SK-N-SH treated with all-trans-retinoic acid at 6 μM for 48 hours (cell line): ENCODE data around the gene ARHGAP18.

Source experiments
- ESRRG ChIP-seq: fragments of 250-450 bp; sonication (Bioruptor Pico); IDR thresholded peaks from 2 replicates; pipeline ENCODE4 v1.6.1; 2021; ENCODE audit warnings: mild to moderate bottlenecking
- ZFP3 ChIP-seq: fragments of 250-450 bp; sonication (Bioruptor Pico); IDR thresholded peaks from 2 replicates; pipeline ENCODE4 v1.5.0; 2020; ENCODE audit warnings: mild to moderate bottlenecking, moderate library complexity
- ZFP30 ChIP-seq: fragments of 450-650 bp; formaldehyde crosslinking; IDR thresholded peaks from 2 replicates; pipeline ENCODE4 v1.5.0; 2022; ENCODE audit warnings: mild to moderate bottlenecking, moderate library complexity
- ZNF70 ChIP-seq: fragments of 450-650 bp; formaldehyde crosslinking; IDR thresholded peaks from 2 replicates; pipeline ENCODE4 v1.5.0; 2020; ENCODE audit warnings: mild to moderate bottlenecking, moderate library complexity
- TF ChIP-seq, protein P1 (sequence below): fragments of 250-450 bp; sonication (Bioruptor Pico); IDR thresholded peaks from 2 replicates; pipeline ENCODE4 v1.8.0; 2020; ENCODE audit warnings: mild to moderate bottlenecking, moderate library complexity, borderline replicate concordance

GRCh38 chr6:129663531-129663930, 46.4 kb downstream of the ARHGAP18 start:
- TF ChIP-seq, protein P1, sequence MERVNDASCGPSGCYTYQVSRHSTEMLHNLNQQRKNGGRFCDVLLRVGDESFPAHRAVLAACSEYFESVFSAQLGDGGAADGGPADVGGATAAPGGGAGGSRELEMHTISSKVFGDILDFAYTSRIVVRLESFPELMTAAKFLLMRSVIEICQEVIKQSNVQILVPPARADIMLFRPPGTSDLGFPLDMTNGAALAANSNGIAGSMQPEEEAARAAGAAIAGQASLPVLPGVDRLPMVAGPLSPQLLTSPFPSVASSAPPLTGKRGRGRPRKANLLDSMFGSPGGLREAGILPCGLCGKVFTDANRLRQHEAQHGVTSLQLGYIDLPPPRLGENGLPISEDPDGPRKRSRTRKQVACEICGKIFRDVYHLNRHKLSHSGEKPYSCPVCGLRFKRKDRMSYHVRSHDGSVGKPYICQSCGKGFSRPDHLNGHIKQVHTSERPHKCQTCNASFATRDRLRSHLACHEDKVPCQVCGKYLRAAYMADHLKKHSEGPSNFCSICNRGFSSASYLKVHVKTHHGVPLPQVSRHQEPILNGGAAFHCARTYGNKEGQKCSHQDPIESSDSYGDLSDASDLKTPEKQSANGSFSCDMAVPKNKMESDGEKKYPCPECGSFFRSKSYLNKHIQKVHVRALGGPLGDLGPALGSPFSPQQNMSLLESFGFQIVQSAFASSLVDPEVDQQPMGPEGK (CRISPR knock-in tag), result no peak
- TF ChIP-seq ZNF70 (CRISPR knock-in tag), result no peak
- TF ChIP-seq ZFP3 (CRISPR knock-in tag), result no peak
- TF ChIP-seq ESRRG (CRISPR knock-in tag), result no peak
- no peak for TF ChIP-seq ZFP30 (CRISPR knock-in tag)
